Suprapubic skin (tissue), 4 donors: ENCODE measurements around the gene FAM193B.

ENCODE experiments used
- CTCF ChIP-seq, 2 donors: fragments of 200-600 bp in 1 of 2; fragments of 450-650 bp in 1 of 2; sonication (generic) in 1 of 2; IDR thresholded peaks; one replicate each; pipeline ENCODE4 v1.5.1; 2016 to 2019; ENCODE audit warnings: antibody characterized with exemption in 2 of 2, mild to moderate bottlenecking in 1 of 2, moderate library complexity in 1 of 2
- POLR2A ChIP-seq, 2 donors: fragments of 450-650 bp; IDR thresholded peaks; one replicate each; pipeline ENCODE4 v1.6.1; 2017; ENCODE audit warnings: antibody characterized with exemption in 2 of 2, mild to moderate bottlenecking in 2 of 2, moderate library complexity in 2 of 2
- POLR2AphosphoS5 ChIP-seq, 3 donors: sonication (generic); formaldehyde crosslinking; IDR thresholded peaks; one replicate each; pipeline ENCODE4 v1.6.1; 2017; ENCODE audit warnings: antibody characterized with exemption in 3 of 3

DNA sequence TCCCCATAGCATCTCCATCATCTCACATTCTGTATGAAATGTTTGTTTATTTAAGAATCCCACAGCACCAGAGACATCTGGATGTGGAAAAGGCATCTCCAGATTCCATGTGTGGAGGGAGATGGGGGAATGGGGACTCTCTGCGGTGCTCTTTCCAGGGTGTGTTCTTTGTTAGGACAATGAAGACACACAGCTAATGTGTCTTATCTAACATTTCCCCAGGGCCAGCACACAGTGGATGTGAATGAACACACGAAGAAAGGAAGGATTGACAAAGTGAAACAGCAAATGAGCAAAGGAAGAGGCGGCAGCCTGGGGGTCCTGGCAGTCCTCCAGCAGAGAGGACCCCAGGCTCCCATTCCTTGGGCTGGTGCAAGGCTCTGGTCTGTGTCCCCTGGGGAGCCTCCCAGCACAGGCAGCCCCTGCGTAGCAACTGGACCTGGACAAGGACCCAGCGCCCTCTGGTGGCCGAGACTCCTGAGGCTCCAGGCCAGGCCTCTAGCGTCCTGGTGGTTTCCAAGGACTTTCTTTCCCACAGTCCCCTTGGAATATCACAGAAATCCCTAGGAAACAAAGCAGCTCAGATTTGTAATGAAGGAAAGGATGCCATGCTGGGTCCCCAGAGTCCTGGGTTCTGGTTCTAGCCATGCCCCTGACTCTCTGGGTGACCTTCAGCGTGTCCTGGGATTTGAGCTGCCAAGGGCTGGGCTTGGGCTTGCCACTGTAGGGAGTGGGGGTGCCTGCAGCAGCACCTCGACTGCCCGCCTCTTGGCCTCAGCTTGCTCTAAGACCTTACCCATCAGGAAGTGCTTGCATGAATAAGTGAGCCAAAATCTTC, 53.5 kb downstream of the FAM193B start:
- TF ChIP-seq CTCF (IDR thresholded peaks at IDR 0.05) (peak; percentile 78 to 93), POLR2AphosphoS5 (IDR thresholded peaks at IDR 0.05) (no peak), POLR2A (IDR thresholded peaks at IDR 0.05) (no peak)
